SK-N-SH treated with all-trans-retinoic acid at 6 μM for 48 hours (cell line): Measurements from ENCODE around the gene HIPK1.

Source experiments
- ARNTL ChIP-seq: fragments of 450-650 bp; formaldehyde crosslinking; IDR thresholded peaks from 2 replicates; pipeline ENCODE4 v1.5.0; 2020; ENCODE audit warnings: low read depth, mild to moderate bottlenecking, moderate library complexity, borderline replicate concordance
- CSRNP3 ChIP-seq: fragments of 250-450 bp; sonication (Bioruptor Pico); IDR thresholded peaks from 2 replicates; pipeline ENCODE4 v1.5.1; 2021; ENCODE audit warnings: mild to moderate bottlenecking, moderate library complexity
- PPARA ChIP-seq: fragments of 250-450 bp; sonication (Bioruptor Pico); IDR thresholded peaks from 2 replicates; pipeline ENCODE4 v1.5.0; 2020; ENCODE audit warnings: mild to moderate bottlenecking, borderline replicate concordance
- RARB ChIP-seq: fragments of 250-450 bp; sonication (Bioruptor Pico); IDR thresholded peaks from 2 replicates; pipeline ENCODE4 v1.8.0; 2021; ENCODE audit warnings: mild to moderate bottlenecking, moderate library complexity

- TF ChIP-seq RARB, result no peak
- TF ChIP-seq CSRNP3, result no peak
- TF ChIP-seq ARNTL (CRISPR knock-in tag), result no peak
- TF ChIP-seq PPARA, result no peak
Measured at GRCh38 chr1:113905435-113905861, 23.7 kb upstream of the HIPK1 start.
